ENCODE results near the gene PITPNC1. TPM values are rescaled to one million over a fixed set of nuclear protein-coding genes. Genes with fewer than 3 reads are reported as not detected.
"Not testable (repeated sequence)": the region's sequence is repeated elsewhere in the genome, so short reads cannot be mapped to it uniquely, and the experiment has no call there.

The PITPNC1 gene
- total RNA-seq, 1 experiment from 2014 or later: 22.3 TPM

GRCh38 chr17:67487506-67487905, 110.4 kb downstream of the PITPNC1 start:
- in situ Hi-C loops (cut with HindIII; ENCODE audit: low pct_unique_long_range_greater_than_20kb, low sequenced_read_pairs): no loop called here
- no peak for DNase-seq (ENCODE audit: low read depth, low spot score)

GRCh38 chr17:67488161-67488560, 111.1 kb downstream of the PITPNC1 start:
- DNase-seq (ENCODE audit: low read depth, low spot score): no peak
- in situ Hi-C loops (cut with HindIII; ENCODE audit: low pct_unique_long_range_greater_than_20kb, low sequenced_read_pairs): no loop called here

GRCh38 chr17:67488768-67489167, 111.7 kb downstream of the PITPNC1 start:
- in situ Hi-C loops (cut with HindIII; ENCODE audit: low pct_unique_long_range_greater_than_20kb, low sequenced_read_pairs): no loop called here
- no peak for DNase-seq (ENCODE audit: low read depth, low spot score)

GRCh38 chr17:67489273-67489672, 112.2 kb downstream of the PITPNC1 start:
- in situ Hi-C loops (cut with HindIII; ENCODE audit: low pct_unique_long_range_greater_than_20kb, low sequenced_read_pairs): no loop called here
- no peak for DNase-seq (ENCODE audit: low read depth, low spot score)

- in situ Hi-C loops (cut with HindIII; ENCODE audit: low pct_unique_long_range_greater_than_20kb, low sequenced_read_pairs): no loop called here
- no peak for DNase-seq (ENCODE audit: low read depth, low spot score)
These were observed 113.4 kb downstream of the PITPNC1 start for GRCh38 chr17:67490471-67490870.

- DNase-seq (ENCODE audit: low read depth, low spot score): peak; percentile 57
- in situ Hi-C loops (cut with HindIII; ENCODE audit: low pct_unique_long_range_greater_than_20kb, low sequenced_read_pairs): no loop called here
These were observed 114.1 kb downstream of the PITPNC1 start for GRCh38 chr17:67491009-67491680.

- no peak for DNase-seq (ENCODE audit: low read depth, low spot score)
- in situ Hi-C loops (cut with HindIII; ENCODE audit: low pct_unique_long_range_greater_than_20kb, low sequenced_read_pairs): no loop called here
These were observed 114.6 kb downstream of the PITPNC1 start for GRCh38 chr17:67491681-67492024.

- DNase-seq (ENCODE audit: low read depth, low spot score): no peak
- in situ Hi-C loops (cut with HindIII; ENCODE audit: low pct_unique_long_range_greater_than_20kb, low sequenced_read_pairs): no loop called here
These were observed 115.2 kb downstream of the PITPNC1 start for GRCh38 chr17:67492251-67492740.

- in situ Hi-C loops (cut with HindIII; ENCODE audit: low pct_unique_long_range_greater_than_20kb, low sequenced_read_pairs): no loop called here
- no peak for DNase-seq (ENCODE audit: low read depth, low spot score)
These were observed 115.9 kb downstream of the PITPNC1 start for GRCh38 chr17:67492824-67493517.

- in situ Hi-C loops (cut with HindIII; ENCODE audit: low pct_unique_long_range_greater_than_20kb, low sequenced_read_pairs): no loop called here
- DNase-seq (ENCODE audit: low read depth, low spot score): peak; percentile 67
These were observed 116.7 kb downstream of the PITPNC1 start for GRCh38 chr17:67493812-67494211.

- in situ Hi-C loops (cut with HindIII; ENCODE audit: low pct_unique_long_range_greater_than_20kb, low sequenced_read_pairs); DNase-seq (ENCODE audit: low read depth, low spot score): not testable (repeated sequence)
These were observed 118.5 kb downstream of the PITPNC1 start for GRCh38 chr17:67495534-67495933.

GRCh38 chr17:67496286-67496685, 119.2 kb downstream of the PITPNC1 start:
- no peak for DNase-seq (ENCODE audit: low read depth, low spot score)
- in situ Hi-C loops (cut with HindIII; ENCODE audit: low pct_unique_long_range_greater_than_20kb, low sequenced_read_pairs): no loop called here

- in situ Hi-C loops (cut with HindIII; ENCODE audit: low pct_unique_long_range_greater_than_20kb, low sequenced_read_pairs): no loop called here
- no peak for DNase-seq (ENCODE audit: low read depth, low spot score)
These were observed 122.6 kb downstream of the PITPNC1 start for GRCh38 chr17:67499685-67500084.

GRCh38 chr17:67500261-67500660, 123.2 kb downstream of the PITPNC1 start:
- in situ Hi-C loops (cut with HindIII; ENCODE audit: low pct_unique_long_range_greater_than_20kb, low sequenced_read_pairs): no loop called here
- DNase-seq (ENCODE audit: low read depth, low spot score): peak; percentile 53

- in situ Hi-C loops (cut with HindIII; ENCODE audit: low pct_unique_long_range_greater_than_20kb, low sequenced_read_pairs): no loop called here
- no peak for DNase-seq (ENCODE audit: low read depth, low spot score)
These were observed 123.7 kb downstream of the PITPNC1 start for GRCh38 chr17:67500677-67501300.

GRCh38 chr17:67502151-67502550, 125.1 kb downstream of the PITPNC1 start:
- DNase-seq (ENCODE audit: low read depth, low spot score): no peak
- in situ Hi-C loops (cut with HindIII; ENCODE audit: low pct_unique_long_range_greater_than_20kb, low sequenced_read_pairs): no loop called here

GRCh38 chr17:67503184-67503583, 126.1 kb downstream of the PITPNC1 start:
- no peak for DNase-seq (ENCODE audit: low read depth, low spot score)
- in situ Hi-C loops (cut with HindIII; ENCODE audit: low pct_unique_long_range_greater_than_20kb, low sequenced_read_pairs): no loop called here

- in situ Hi-C loops (cut with HindIII; ENCODE audit: low pct_unique_long_range_greater_than_20kb, low sequenced_read_pairs): no loop called here
- DNase-seq (ENCODE audit: low read depth, low spot score): no peak
These were observed 126.7 kb downstream of the PITPNC1 start for GRCh38 chr17:67503739-67504138.

GRCh38 chr17:67504182-67504581, 127.1 kb downstream of the PITPNC1 start:
- no peak for DNase-seq (ENCODE audit: low read depth, low spot score)
- in situ Hi-C loops (cut with HindIII; ENCODE audit: low pct_unique_long_range_greater_than_20kb, low sequenced_read_pairs): no loop called here
